Measurements from ENCODE around the gene RANBP3.
"Not testable (repeated sequence)": the region's sequence is repeated elsewhere in the genome, so short reads cannot be mapped to it uniquely, and the experiment has no call there.

Gene RANBP3

GRCh38 chr19:5967571-5967970 is 10.4 kb downstream of the RANBP3 start:
- no peaks in the 10 kb centered on the region for H3K9me3 ChIP-seq (ENCODE audit: control insufficient read depth, low read length)
- no peak overlapping the region for H3K4me3 ChIP-seq (ENCODE audit: low read length)
- H3K4me1 ChIP-seq (ENCODE audit: control insufficient read depth, insufficient read depth, low read length), result peaks cover 51% of the 10 kb centered on the region
- no peaks in the 10 kb centered on the region for H3K36me3 ChIP-seq (ENCODE audit: control insufficient read depth, insufficient read depth, low read length)
- H3K27me3 ChIP-seq (ENCODE audit: control insufficient read depth, insufficient read depth, low read length), result no peaks in the 10 kb centered on the region
- H3K9ac ChIP-seq (ENCODE audit: low read length), result no peak overlapping the region

GRCh38 chr19:5966941-5967340 is 11.0 kb downstream of the RANBP3 start:
- H3K27me3 ChIP-seq (ENCODE audit: control insufficient read depth, insufficient read depth, low read length), result no peaks in the 10 kb centered on the region
- H3K4me1 ChIP-seq (ENCODE audit: control insufficient read depth, insufficient read depth, low read length), result peaks cover 57% of the 10 kb centered on the region
- H3K36me3 ChIP-seq (ENCODE audit: control insufficient read depth, insufficient read depth, low read length), result no peaks in the 10 kb centered on the region
- H3K9ac ChIP-seq (ENCODE audit: low read length), result no peak overlapping the region
- no peak overlapping the region for H3K4me3 ChIP-seq (ENCODE audit: low read length)
- no peaks in the 10 kb centered on the region for H3K9me3 ChIP-seq (ENCODE audit: control insufficient read depth, low read length)

- no peaks in the 10 kb centered on the region for H3K36me3 ChIP-seq (ENCODE audit: control insufficient read depth, insufficient read depth, low read length)
- no peaks in the 10 kb centered on the region for H3K27me3 ChIP-seq (ENCODE audit: control insufficient read depth, insufficient read depth, low read length)
- H3K4me1 ChIP-seq (ENCODE audit: control insufficient read depth, insufficient read depth, low read length), result peaks cover 63% of the 10 kb centered on the region
- no peaks in the 10 kb centered on the region for H3K9me3 ChIP-seq (ENCODE audit: control insufficient read depth, low read length)
- H3K9ac ChIP-seq (ENCODE audit: low read length), result no peak overlapping the region
- H3K4me3 ChIP-seq (ENCODE audit: low read length), result no peak overlapping the region
Measured at GRCh38 chr19:5966215-5966614, 11.7 kb downstream of the RANBP3 start.

- H3K36me3 ChIP-seq (ENCODE audit: control insufficient read depth, insufficient read depth, low read length), result no peaks in the 10 kb centered on the region
- no peaks in the 10 kb centered on the region for H3K9me3 ChIP-seq (ENCODE audit: control insufficient read depth, low read length)
- H3K4me3 ChIP-seq (ENCODE audit: low read length), result no peak overlapping the region
- no peak overlapping the region for H3K9ac ChIP-seq (ENCODE audit: low read length)
- peaks cover 71% of the 10 kb centered on the region for H3K4me1 ChIP-seq (ENCODE audit: control insufficient read depth, insufficient read depth, low read length)
- H3K27me3 ChIP-seq (ENCODE audit: control insufficient read depth, insufficient read depth, low read length), result no peaks in the 10 kb centered on the region
Measured at GRCh38 chr19:5964816-5965565, 12.9 kb downstream of the RANBP3 start.

- H3K4me3 ChIP-seq (ENCODE audit: low read length), result no peak overlapping the region
- H3K36me3 ChIP-seq (ENCODE audit: control insufficient read depth, insufficient read depth, low read length), result no peaks in the 10 kb centered on the region
- H3K9ac ChIP-seq (ENCODE audit: low read length), result no peak overlapping the region
- H3K9me3 ChIP-seq (ENCODE audit: control insufficient read depth, low read length), result no peaks in the 10 kb centered on the region
- no peaks in the 10 kb centered on the region for H3K27me3 ChIP-seq (ENCODE audit: control insufficient read depth, insufficient read depth, low read length)
- H3K4me1 ChIP-seq (ENCODE audit: control insufficient read depth, insufficient read depth, low read length), result peaks cover 68% of the 10 kb centered on the region
Measured at GRCh38 chr19:5963855-5964254, 14.1 kb downstream of the RANBP3 start.

GRCh38 chr19:5963259-5963658 is 14.7 kb downstream of the RANBP3 start:
- not testable (repeated sequence) for H3K36me3 ChIP-seq (ENCODE audit: control insufficient read depth, insufficient read depth, low read length); H3K4me3 ChIP-seq (ENCODE audit: low read length); H3K27me3 ChIP-seq (ENCODE audit: control insufficient read depth, insufficient read depth, low read length); H3K9me3 ChIP-seq (ENCODE audit: control insufficient read depth, low read length)
- peak overlapping the region; percentile 35 for H3K9ac ChIP-seq (ENCODE audit: low read length)
- peaks cover 65% of the 10 kb centered on the region for H3K4me1 ChIP-seq (ENCODE audit: control insufficient read depth, insufficient read depth, low read length)

- no peak overlapping the region for H3K4me3 ChIP-seq (ENCODE audit: low read length)
- no peaks in the 10 kb centered on the region for H3K27me3 ChIP-seq (ENCODE audit: control insufficient read depth, insufficient read depth, low read length)
- H3K4me1 ChIP-seq (ENCODE audit: control insufficient read depth, insufficient read depth, low read length), result peaks cover 65% of the 10 kb centered on the region
- H3K9ac ChIP-seq (ENCODE audit: low read length), result peak overlapping the region; percentile 35
- no peaks in the 10 kb centered on the region for H3K36me3 ChIP-seq (ENCODE audit: control insufficient read depth, insufficient read depth, low read length)
- no peaks in the 10 kb centered on the region for H3K9me3 ChIP-seq (ENCODE audit: control insufficient read depth, low read length)
Measured at GRCh38 chr19:5961969-5962945, 15.7 kb downstream of the RANBP3 start.

GRCh38 chr19:5961641-5961968 is 16.3 kb downstream of the RANBP3 start:
- not testable (repeated sequence) for H3K4me3 ChIP-seq (ENCODE audit: low read length); H3K36me3 ChIP-seq (ENCODE audit: control insufficient read depth, insufficient read depth, low read length); H3K9ac ChIP-seq (ENCODE audit: low read length); H3K9me3 ChIP-seq (ENCODE audit: control insufficient read depth, low read length); H3K27me3 ChIP-seq (ENCODE audit: control insufficient read depth, insufficient read depth, low read length)
- H3K4me1 ChIP-seq (ENCODE audit: control insufficient read depth, insufficient read depth, low read length), result peaks cover 70% of the 10 kb centered on the region

GRCh38 chr19:5960005-5961001 is 17.6 kb downstream of the RANBP3 start:
- H3K9me3 ChIP-seq (ENCODE audit: control insufficient read depth, low read length), result no peaks in the 10 kb centered on the region
- peaks cover 71% of the 10 kb centered on the region for H3K4me1 ChIP-seq (ENCODE audit: control insufficient read depth, insufficient read depth, low read length)
- H3K27me3 ChIP-seq (ENCODE audit: control insufficient read depth, insufficient read depth, low read length), result no peaks in the 10 kb centered on the region
- no peak overlapping the region for H3K4me3 ChIP-seq (ENCODE audit: low read length)
- H3K9ac ChIP-seq (ENCODE audit: low read length), result no peak overlapping the region
- H3K36me3 ChIP-seq (ENCODE audit: control insufficient read depth, insufficient read depth, low read length), result no peaks in the 10 kb centered on the region

- H3K36me3 ChIP-seq (ENCODE audit: control insufficient read depth, insufficient read depth, low read length), result no peaks in the 10 kb centered on the region
- peaks cover 79% of the 10 kb centered on the region for H3K4me1 ChIP-seq (ENCODE audit: control insufficient read depth, insufficient read depth, low read length)
- no peaks in the 10 kb centered on the region for H3K27me3 ChIP-seq (ENCODE audit: control insufficient read depth, insufficient read depth, low read length)
- no peaks in the 10 kb centered on the region for H3K9me3 ChIP-seq (ENCODE audit: control insufficient read depth, low read length)
- no peak overlapping the region for H3K9ac ChIP-seq (ENCODE audit: low read length)
- no peak overlapping the region for H3K4me3 ChIP-seq (ENCODE audit: low read length)
Measured at GRCh38 chr19:5959260-5960004, 18.5 kb downstream of the RANBP3 start.

GRCh38 chr19:5958851-5959122 is 19.2 kb downstream of the RANBP3 start:
- Histone ChIP-seq H3K9ac (ENCODE audit: low read length) (no peak overlapping the region), H3K27me3 (ENCODE audit: control insufficient read depth, insufficient read depth, low read length) (no peaks in the 10 kb centered on the region), H3K9me3 (ENCODE audit: control insufficient read depth, low read length) (no peaks in the 10 kb centered on the region), H3K4me3 (ENCODE audit: low read length) (no peak overlapping the region), H3K4me1 (ENCODE audit: control insufficient read depth, insufficient read depth, low read length) (peaks cover 83% of the 10 kb centered on the region), H3K36me3 (ENCODE audit: control insufficient read depth, insufficient read depth, low read length) (no peaks in the 10 kb centered on the region)
